IMR-90 (cell line): ENCODE data around the gene KMT2A. TPM values are rescaled to one million over a fixed set of nuclear protein-coding genes. Genes with fewer than 3 reads are reported as not detected.

Experiments
- ATAC-seq: fragments of 200-7000 bp; cut with Tn5 transposase; 2 replicates; pipeline ENCODE4 v1.9.1; 2020; ENCODE audit warnings: low read depth, mild to moderate bottlenecking, moderate library complexity
- BruUV-seq: library from RNA; stranded (reverse); fragments of 400-500 nt; replicated peaks from 2 replicates; lab custom pipeline; 2021; lab: Mats Ljungman, UMichigan
- CTCF ChIA-PET: fragments of 300-600 bp; formaldehyde crosslinking; extraction: SDS; loops from one replicate; lab custom pipeline; 2021; ENCODE audit warnings: antibody characterized with exemption; lab: Yijun Ruan, JAX
- POLR2A ChIA-PET: fragments of 300-600 bp; sonication (Branson Sonifier 250); formaldehyde crosslinking; loops from one replicate; lab custom pipeline; 2022; ENCODE audit warnings: antibody characterized with exemption; ENCODE audit not compliant: unreplicated experiment; lab: Charles Lee
- DNase-seq: peaks from one replicate; pipeline ENCODE4 v3.0.0; 2013
- H2AFZ ChIP-seq: replicated peaks from 2 replicates; pipeline ENCODE3; 2013; ENCODE audit warnings: low read length, mild to moderate bottlenecking; ENCODE audit not compliant: poor library complexity
- H2AK5ac ChIP-seq: 2 replicates; pipeline ENCODE4 v1.6.1; 2013; ENCODE audit warnings: low read depth, low read length, inconsistent platforms
- H2AK9ac ChIP-seq: replicated peaks from 2 replicates; pipeline ENCODE3; 2013; ENCODE audit warnings: mild to moderate bottlenecking, low read depth, low read length, moderate library complexity; ENCODE audit not compliant: poor library complexity
- H2BK120ac ChIP-seq: 2 replicates; pipeline ENCODE4 v1.6.1; 2013; ENCODE audit warnings: low read depth, low read length, inconsistent platforms
- H2BK15ac ChIP-seq: 3 replicates; pipeline ENCODE4 v1.6.1; 2013; ENCODE audit warnings: low read depth, low read length, inconsistent platforms
- H2BK20ac ChIP-seq: 2 replicates; pipeline ENCODE4 v1.6.1; 2013; ENCODE audit warnings: low read depth, mild to moderate bottlenecking, inconsistent platforms, low read length, moderate library complexity
- H2BK5ac ChIP-seq: 2 replicates; pipeline ENCODE4 v1.6.1; 2013; ENCODE audit warnings: mild to moderate bottlenecking, low read depth, low read length, inconsistent platforms; ENCODE audit not compliant: poor library complexity, severe bottlenecking
- H3K14ac ChIP-seq: replicated peaks from 2 replicates; pipeline ENCODE4 v1.6.1; 2013; ENCODE audit warnings: low read depth, low read length, inconsistent platforms
- H3K18ac ChIP-seq: 2 replicates; pipeline ENCODE4 v1.6.1; 2013; ENCODE audit warnings: low read depth, low read length, control low read depth
- H3K23ac ChIP-seq: 2 replicates; pipeline ENCODE4 v1.6.1; 2013; ENCODE audit warnings: low read depth, low read length, inconsistent platforms
- H3K27ac ChIP-seq: 2 replicates; pipeline ENCODE4 v1.5.1; 2013; ENCODE audit warnings: mild to moderate bottlenecking, control low read depth, low read length; ENCODE audit not compliant: insufficient read depth
- H3K27me3 ChIP-seq: 2 replicates; pipeline ENCODE4 v1.6.1; 2013; ENCODE audit warnings: low read length; ENCODE audit not compliant: control insufficient read depth, insufficient read depth
- H3K36me3 ChIP-seq: 2 replicates; pipeline ENCODE4 v1.6.1; 2013; ENCODE audit warnings: low read length, mixed read lengths; ENCODE audit not compliant: control insufficient read depth, insufficient read depth
- H3K4ac ChIP-seq: 2 replicates; pipeline ENCODE4 v1.6.1; 2013; ENCODE audit warnings: low read depth, low read length, inconsistent platforms
- H3K4me1 ChIP-seq: 2 replicates; pipeline ENCODE4 v1.6.1; 2013; ENCODE audit warnings: low read length, mixed read lengths; ENCODE audit not compliant: control insufficient read depth, insufficient read depth
- H3K4me2 ChIP-seq: 2 replicates; pipeline ENCODE4 v1.6.1; 2013; ENCODE audit warnings: low read depth, mild to moderate bottlenecking, control low read depth, low read length, moderate library complexity
- H3K4me3 ChIP-seq: 2 replicates; pipeline ENCODE4 v1.5.1; 2013; ENCODE audit warnings: low read depth, mild to moderate bottlenecking, control low read depth, low read length, moderate library complexity; ENCODE audit not compliant: insufficient read depth
- H3K56ac ChIP-seq: 2 replicates; pipeline ENCODE4 v1.6.1; 2013; ENCODE audit warnings: low read length, inconsistent platforms; ENCODE audit not compliant: insufficient read depth; ENCODE audit errors: extremely low read depth
- H3K79me1 ChIP-seq, 2 experiments: 2 replicates each; pipeline ENCODE4 v1.6.1; 2013; ENCODE audit warnings: low read length in 2 of 2, inconsistent platforms in 1 of 2, low read depth in 1 of 2
- H3K9ac ChIP-seq: 2 replicates; pipeline ENCODE4 v1.6.1; 2013; ENCODE audit warnings: low read depth, low read length, control low read depth
- H3K9me1 ChIP-seq: 2 replicates; pipeline ENCODE4 v1.6.1; 2013; ENCODE audit warnings: low read length, inconsistent platforms; ENCODE audit not compliant: insufficient read depth
- H3K9me3 ChIP-seq: 2 replicates; pipeline ENCODE4 v1.6.1; 2013; ENCODE audit warnings: low read length; ENCODE audit not compliant: control insufficient read depth, insufficient read depth
- H4K20me1 ChIP-seq: 2 replicates; pipeline ENCODE4 v1.6.1; 2013; ENCODE audit warnings: low read length, inconsistent platforms; ENCODE audit not compliant: insufficient read depth
- H4K5ac ChIP-seq: 2 replicates; pipeline ENCODE4 v1.6.1; 2013; ENCODE audit warnings: mild to moderate bottlenecking, low read depth, low read length, control low read depth
- H4K8ac ChIP-seq, 2 experiments: 2 replicates each; pipeline ENCODE4 v1.6.1; 2013; ENCODE audit warnings: low read depth in 2 of 2, low read length in 2 of 2, control low read depth in 1 of 2, inconsistent platforms in 1 of 2
- H4K91ac ChIP-seq: 2 replicates; pipeline ENCODE4 v1.6.1; 2013; ENCODE audit warnings: low read depth, low read length, inconsistent platforms; ENCODE audit not compliant: insufficient read depth
- BHLHE40 ChIP-seq: fragments of 150-350 bp; IDR thresholded peaks from 2 replicates; pipeline ENCODE4 v1.6.1; 2016; ENCODE audit warnings: mild to moderate bottlenecking, low read depth, low read length
- CTCF ChIP-seq: conservative IDR thresholded peaks from 2 replicates; pipeline ENCODE4 v1.5.1; 2012; ENCODE audit warnings: mild to moderate bottlenecking, low read depth, low read length, improper control_type of control experiment
- ELK1 ChIP-seq: fragments of 150-350 bp; IDR thresholded peaks from 2 replicates; pipeline ENCODE4 v1.6.1; 2016; ENCODE audit warnings: low read depth, mild to moderate bottlenecking, low read length, moderate library complexity, borderline replicate concordance
- MAZ ChIP-seq: IDR thresholded peaks from 2 replicates; pipeline ENCODE4 v1.6.1; 2012; ENCODE audit warnings: low read depth, mild to moderate bottlenecking, low read length, improper control_type of control experiment, moderate library complexity, borderline replicate concordance
- MXI1 ChIP-seq: IDR thresholded peaks from 2 replicates; pipeline ENCODE4 v1.6.1; 2012; ENCODE audit warnings: low read depth, mild to moderate bottlenecking, low read length, moderate library complexity, borderline replicate concordance
- RAD21 ChIP-seq: IDR thresholded peaks from 2 replicates; pipeline ENCODE4 v1.6.1; 2012; ENCODE audit warnings: low read length, improper control_type of control experiment
- WGBS, 2 experiments: methylation state at CpG; one replicate each; pipeline versions ENCODE4 v1.1.5 to v1.1.7; 2013; ENCODE audit warnings: missing lambda C conversion rate in 2 of 2; ENCODE audit not compliant: insufficient read length in 1 of 2; ENCODE audit errors: extremely low coverage in 2 of 2; 5-methylcytosine and 5-hydroxymethylcytosine counted together
- dilution Hi-C: fragments of 300-500 bp; cut with HindIII; formaldehyde crosslinking; loops from one replicate; pipeline ENCODE4 v1.14.3; 2018; ENCODE audit warnings: low sequenced_read_pairs; ENCODE audit not compliant: unreplicated experiment
- in situ Hi-C: fragments of 300-500 bp; cut with MboI; formaldehyde crosslinking; loops from 3 replicates; pipeline ENCODE4 v1.14.3; 2019; ENCODE audit warnings: low sequenced_read_pairs, inconsistent platforms, mixed read lengths
- intact Hi-C: fragments of 100-400 bp; cut with micrococcal nuclease; formaldehyde crosslinking; loops from 2 replicates; pipeline ENCODE4 v1.10.0; 2022
- polyA plus RNA-seq, 3 experiments: library from polyadenylated mRNA; depleted of rRNA; stranded (reverse); fragments of >200 nt; gene quantifications; 2 replicates each; pipeline ENCODE4 v1.2.3, GENCODE V29; 2012; ENCODE audit warnings: low replicate concordance in 1 of 3
- total RNA-seq: library from RNA; depleted of rRNA; stranded (reverse); fragments of >200 nt; gene quantifications from 2 replicates; pipeline ENCODE4 v1.2.3, GENCODE V29; 2012

The KMT2A gene
- total and polyA plus RNA-seq, 2 of the 4 experiments (the other 2 are of a cell fraction), result 18.2 to 21.1 TPM

- no peak for TF ChIP-seq RAD21
- TF ChIP-seq BHLHE40, result no peak
Measured at GRCh38 chr11:118437208-118438125, 1.2 kb downstream of the KMT2A start (continued).

- Histone ChIP-seq H3K27ac (peak overlapping the region; percentile 95), H4K91ac (no peak overlapping the region), H3K27me3 (no peaks in the 10 kb centered on the region), H2BK120ac (no peak overlapping the region), H3K9ac (peak overlapping the region; percentile 79), H3K9me3 (no peaks in the 10 kb centered on the region), H3K14ac (peak overlapping the region; percentile 1; the same call in 1 of the 2 replicates), H3K9me1 (peaks cover 5% of the 10 kb centered on the region; the same call in 1 of the 2 replicates), H4K5ac (no peak overlapping the region), H3K23ac (peak overlapping the region; percentile 75), H3K4me3 (peak overlapping the region; percentile 99), H2BK5ac (peak overlapping the region; percentile 1), H4K8ac (no peak overlapping the region), H2AK9ac (peak overlapping the region; percentile 96), H4K20me1 (peaks cover 67% of the 10 kb centered on the region), H3K4me2 (peak overlapping the region; percentile 75), H3K4ac (peak overlapping the region; percentile 50; the same call in 1 of the 2 replicates), H2AK5ac (no peak overlapping the region), H3K18ac (no peak overlapping the region), H2BK15ac (no peak overlapping the region), H3K56ac (peak overlapping the region; percentile 35; the same call in 1 of the 2 replicates), H3K4me1 (peaks cover 12% of the 10 kb centered on the region), H3K36me3 (no peaks in the 10 kb centered on the region), H3K79me1 (peaks cover 0 to 63% of the 10 kb centered on the region in 2 experiments; a peak in 2 of 4 replicates), H2BK20ac (no peak overlapping the region), H2AFZ (peak overlapping the region; percentile 39)
- POLR2A ChIA-PET, result no interaction called here
- intact Hi-C loops, result loop anchor here (5.0 kb wide), 1 partner anchor 49 kb away; no protein-coding TSS in a partner anchor
- ATAC-seq, result peak; percentile 24
- no peak for TF ChIP-seq CTCF
- peak; percentile 31; the same call in 1 of the 2 replicates for TF ChIP-seq MAZ
- TF ChIP-seq MXI1, result peak; percentile 94
- no peak for TF ChIP-seq ELK1
- peak; percentile 87 for DNase-seq
- no TSS peak for BruUV-seq
- dilution Hi-C loops, result no loop called here
- WGBS, 2 experiments, result 0% methylated on average over 3 of the region's 14 CpGs; no CpG with 5 or more reads in 1 of the 2 experiments
- CTCF ChIA-PET, result interaction anchor here (0.6 to 1.1 kb wide), 2 partner anchors 11 to 35 kb away, joined by 3 to 4 read pairs; no protein-coding TSS in a partner anchor
- in situ Hi-C loops, result no loop called here
Measured at GRCh38 chr11:118438314-118438931, 2.1 kb downstream of the KMT2A start.
